ENCODE data around the gene TOP3B. TPM values are rescaled to one million over a fixed set of nuclear protein-coding genes. Genes with fewer than 3 reads are reported as not detected.
A peak's percentile ranks its signal among the peaks of the same experiment; 100 is the strongest.

TOP3B gene
- total and polyA plus RNA-seq, 9 of the 15 experiments (the other 6 are each of a cell fraction or from before 2014, with no cell fraction given): 3.0 to 188 (median 112) TPM

DNA sequence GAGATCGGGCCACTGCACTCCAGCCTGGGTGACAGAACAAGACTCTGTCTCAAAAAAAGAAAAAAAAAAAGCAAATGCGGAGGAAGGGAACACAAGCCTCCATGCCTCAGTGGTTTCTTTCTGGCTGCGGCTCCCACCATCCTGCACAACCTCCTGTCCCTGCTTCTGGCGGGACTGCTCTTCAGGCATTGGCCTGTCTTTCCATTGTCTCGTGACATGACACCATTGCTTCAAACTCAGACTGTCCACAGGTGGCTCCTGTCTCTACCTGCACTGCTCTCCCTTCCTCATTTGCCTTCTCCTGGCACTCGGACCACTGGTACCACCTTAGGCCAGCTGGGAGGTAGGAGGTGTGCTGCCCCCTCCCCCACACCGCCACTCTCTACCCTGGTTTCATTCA lies 19.3 kb downstream of the TOP3B start (continued):
- TF ChIP-seq, protein P1, sequence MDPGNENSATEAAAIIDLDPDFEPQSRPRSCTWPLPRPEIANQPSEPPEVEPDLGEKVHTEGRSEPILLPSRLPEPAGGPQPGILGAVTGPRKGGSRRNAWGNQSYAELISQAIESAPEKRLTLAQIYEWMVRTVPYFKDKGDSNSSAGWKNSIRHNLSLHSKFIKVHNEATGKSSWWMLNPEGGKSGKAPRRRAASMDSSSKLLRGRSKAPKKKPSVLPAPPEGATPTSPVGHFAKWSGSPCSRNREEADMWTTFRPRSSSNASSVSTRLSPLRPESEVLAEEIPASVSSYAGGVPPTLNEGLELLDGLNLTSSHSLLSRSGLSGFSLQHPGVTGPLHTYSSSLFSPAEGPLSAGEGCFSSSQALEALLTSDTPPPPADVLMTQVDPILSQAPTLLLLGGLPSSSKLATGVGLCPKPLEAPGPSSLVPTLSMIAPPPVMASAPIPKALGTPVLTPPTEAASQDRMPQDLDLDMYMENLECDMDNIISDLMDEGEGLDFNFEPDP (CRISPR knock-in tag; IDR thresholded peaks at IDR 0.05): peak; percentile 64; the same call in 1 of the 2 replicates
- TF ChIP-seq STAG1 (CRISPR knock-in tag; IDR thresholded peaks at IDR 0.05; ENCODE audit: borderline replicate concordance) (peak; percentile 27; the same call in 1 of the 2 replicates), ZNF239 (CRISPR knock-in tag; IDR thresholded peaks at IDR 0.05) (no peak), SMARCC2 (IDR thresholded peaks at IDR 0.05; ENCODE audit: low read depth) (no peak), MEF2A (IDR thresholded peaks at IDR 0.05; ENCODE audit: control insufficient read depth, low read depth, low read length) (no peak), HNRNPL (IDR thresholded peaks at IDR 0.05; ENCODE audit: low read depth, low read length) (no peak), CBFA2T2 (conservative IDR thresholded peaks at IDR 0.05) (0 out of 2 replicates have a peak, but pooled peaks have one; percentile 4), MAZ (CRISPR knock-in tag; conservative IDR thresholded peaks at IDR 0.05 in 1 of 2, IDR thresholded peaks at IDR 0.05 in 1 of 2) (0 out of 4 replicates have a peak, but pooled peaks of 1 of the 2 experiments have one; percentile 28), HDGF (IDR thresholded peaks at IDR 0.05) (no peak), ZNF436 (CRISPR knock-in tag; IDR thresholded peaks at IDR 0.05) (peak; percentile 43; the same call in 1 of the 2 replicates), MCM2 (IDR thresholded peaks at IDR 0.05; ENCODE audit: low read depth) (no peak), CHD7 (IDR thresholded peaks at IDR 0.05; ENCODE audit: low read depth, low read length) (peak; percentile 35), TRIM28 (IDR thresholded peaks at IDR 0.05) (no peak)
- TF ChIP-seq, protein P2, sequence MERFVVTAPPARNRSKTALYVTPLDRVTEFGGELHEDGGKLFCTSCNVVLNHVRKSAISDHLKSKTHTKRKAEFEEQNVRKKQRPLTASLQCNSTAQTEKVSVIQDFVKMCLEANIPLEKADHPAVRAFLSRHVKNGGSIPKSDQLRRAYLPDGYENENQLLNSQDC (CRISPR knock-in tag; IDR thresholded peaks at IDR 0.05): no peak
- TF ChIP-seq, protein P3, sequence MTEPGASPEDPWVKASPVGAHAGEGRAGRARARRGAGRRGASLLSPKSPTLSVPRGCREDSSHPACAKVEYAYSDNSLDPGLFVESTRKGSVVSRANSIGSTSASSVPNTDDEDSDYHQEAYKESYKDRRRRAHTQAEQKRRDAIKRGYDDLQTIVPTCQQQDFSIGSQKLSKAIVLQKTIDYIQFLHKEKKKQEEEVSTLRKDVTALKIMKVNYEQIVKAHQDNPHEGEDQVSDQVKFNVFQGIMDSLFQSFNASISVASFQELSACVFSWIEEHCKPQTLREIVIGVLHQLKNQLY (CRISPR knock-in tag; conservative IDR thresholded peaks at IDR 0.05): 0 out of 4 replicates have a peak, but pooled peaks of 1 of the 2 experiments have one; percentile 8
